Muscle of leg (tissue), 11 donors: Measurements from ENCODE around the gene YDJC. TPM values are rescaled to one million over a fixed set of nuclear protein-coding genes. Genes with fewer than 3 reads are reported as not detected.
"Not testable (repeated sequence)": the region's sequence is repeated elsewhere in the genome, so short reads cannot be mapped to it uniquely, and the experiment has no call there.

Source experiments
- DNase-seq: peaks from one replicate; pipeline ENCODE4 v3.0.0; 2013
- H3K27ac ChIP-seq: one replicate; pipeline ENCODE4 v1.5.1; 2013; ENCODE audit warnings: mild to moderate bottlenecking, low read length, control low read depth
- H3K27me3 ChIP-seq: one replicate; pipeline ENCODE4 v1.6.1; 2013; ENCODE audit warnings: low read length; ENCODE audit not compliant: control insufficient read depth, insufficient read depth
- H3K36me3 ChIP-seq: one replicate; pipeline ENCODE4 v1.6.1; 2013; ENCODE audit warnings: low read length; ENCODE audit not compliant: control insufficient read depth, insufficient read depth
- H3K4me1 ChIP-seq: one replicate; pipeline ENCODE4 v1.6.1; 2013; ENCODE audit warnings: low read length; ENCODE audit not compliant: control insufficient read depth, insufficient read depth
- H3K4me3 ChIP-seq: one replicate; pipeline ENCODE4 v1.5.1; 2013; ENCODE audit warnings: low read length, control low read depth
- H3K9me3 ChIP-seq: replicated peaks from 2 replicates; pipeline ENCODE4 v1.6.1; 2013; ENCODE audit warnings: low read depth, low read length; ENCODE audit not compliant: control insufficient read depth
- WGBS: methylation state at CpG from one replicate; pipeline ENCODE4 v1.1.5; 2013; ENCODE audit warnings: missing lambda C conversion rate; ENCODE audit not compliant: insufficient coverage; 5-methylcytosine and 5-hydroxymethylcytosine counted together
- polyA plus RNA-seq, 8 donors: library from polyadenylated mRNA; unstranded; fragments of 120-200 nt; gene quantifications; one replicate each; pipeline versions ENCODE4 v1.2.1 to v1.2.3, GENCODE V29; 2013; ENCODE audit warnings: inconsistent platforms in 1 of 8, low replicate concordance in 1 of 8; ENCODE audit not compliant: insufficient read length in 8 of 8, insufficient read depth in 1 of 8
- total RNA-seq: library from RNA; stranded (reverse); fragments of 120-200 nt; gene quantifications from one replicate; pipeline ENCODE4 v1.2.4, GENCODE V29; 2013

Gene YDJC
- total and polyA plus RNA-seq, 9 donors = 4.2 to 8.5 (median 5.3) TPM

GRCh38 chr22:21606775-21607174, 23.0 kb downstream of the YDJC start:
- WGBS = 95% methylated on average over 5 of the region's 8 CpGs
- Histone ChIP-seq H3K9me3 (no peaks in the 10 kb centered on the region), H3K4me1 (no peaks in the 10 kb centered on the region)

GRCh38 chr22:21605887-21606564, 23.8 kb downstream of the YDJC start:
- Histone ChIP-seq H3K4me1 (no peaks in the 10 kb centered on the region), H3K4me3 (no peak overlapping the region), H3K27me3 (no peaks in the 10 kb centered on the region), H3K36me3 (peaks cover 9% of the 10 kb centered on the region), H3K27ac (no peak overlapping the region), H3K9me3 (no peaks in the 10 kb centered on the region)
- 80% methylated on average over 2 of the region's 7 CpGs for WGBS
- DNase-seq = no peak

More at GRCh38 chr22:21606775-21607174, 23.0 kb downstream of the YDJC start:
- no peak overlapping the region for H3K4me3 ChIP-seq
- no peak for DNase-seq
- peaks cover 16% of the 10 kb centered on the region for H3K36me3 ChIP-seq
- H3K27ac ChIP-seq = no peak overlapping the region
- no peaks in the 10 kb centered on the region for H3K27me3 ChIP-seq

GRCh38 chr22:21603973-21604372, 25.8 kb downstream of the YDJC start:
- peaks cover 9% of the 10 kb centered on the region for H3K36me3 ChIP-seq
- H3K9me3 ChIP-seq = no peaks in the 10 kb centered on the region
- no peak overlapping the region for H3K4me3 ChIP-seq
- H3K27me3 ChIP-seq = no peaks in the 10 kb centered on the region
- H3K4me1 ChIP-seq = no peaks in the 10 kb centered on the region
- H3K27ac ChIP-seq = no peak overlapping the region
- DNase-seq = no peak
- WGBS = 100% methylated on average over 5 of the region's 9 CpGs

- Histone ChIP-seq H3K27ac (no peak overlapping the region), H3K36me3 (peaks cover 10% of the 10 kb centered on the region), H3K9me3 (no peaks in the 10 kb centered on the region), H3K4me1 (no peaks in the 10 kb centered on the region), H3K27me3 (no peaks in the 10 kb centered on the region), H3K4me3 (no peak overlapping the region)
- DNase-seq = no peak
- WGBS = 94% methylated on average over 5 of the region's 6 CpGs
Observed at GRCh38 chr22:21602579-21602978, 27.2 kb downstream of the YDJC start.

- WGBS = 89% methylated on average over 5 of the region's 6 CpGs
- Histone ChIP-seq H3K4me3 (no peak overlapping the region), H3K4me1 (no peaks in the 10 kb centered on the region), H3K27ac (no peak overlapping the region), H3K9me3 (no peaks in the 10 kb centered on the region), H3K27me3 (no peaks in the 10 kb centered on the region), H3K36me3 (peaks cover 29% of the 10 kb centered on the region)
- DNase-seq = no peak
Observed at GRCh38 chr22:21599053-21599893, 30.5 kb downstream of the YDJC start.

- Histone ChIP-seq H3K27ac (no peak overlapping the region), H3K4me1 (no peaks in the 10 kb centered on the region), H3K36me3 (peaks cover 38% of the 10 kb centered on the region), H3K4me3 (no peak overlapping the region), H3K27me3 (no peaks in the 10 kb centered on the region), H3K9me3 (no peaks in the 10 kb centered on the region)
- no peak for DNase-seq
- WGBS = no CpG with 5 or more reads among the region's 3 CpGs
Observed at GRCh38 chr22:21598302-21598701, 31.5 kb downstream of the YDJC start.

- H3K9me3 ChIP-seq, H3K27me3 ChIP-seq, H3K4me3 ChIP-seq, DNase-seq, H3K4me1 ChIP-seq, H3K27ac ChIP-seq: not testable (repeated sequence)
- peaks cover 40% of the 10 kb centered on the region for H3K36me3 ChIP-seq
- WGBS = 98% methylated on average over 4 of the region's 13 CpGs
Observed at GRCh38 chr22:21596356-21597135, 33.3 kb downstream of the YDJC start.

- Histone ChIP-seq H3K4me1 (peaks cover 14% of the 10 kb centered on the region), H3K27me3 (no peaks in the 10 kb centered on the region), H3K36me3 (peaks cover 46% of the 10 kb centered on the region), H3K4me3 (no peak overlapping the region), H3K9me3 (no peaks in the 10 kb centered on the region), H3K27ac (no peak overlapping the region)
- 96% methylated on average over 3 of the region's 5 CpGs for WGBS
- no peak for DNase-seq
Observed at GRCh38 chr22:21594865-21595452, 34.9 kb downstream of the YDJC start.

- Histone ChIP-seq H3K36me3 (peaks cover 42% of the 10 kb centered on the region), H3K4me3 (no peak overlapping the region), H3K27ac (no peak overlapping the region), H3K27me3 (no peaks in the 10 kb centered on the region), H3K4me1 (peaks cover 14% of the 10 kb centered on the region), H3K9me3 (no peaks in the 10 kb centered on the region)
- DNase-seq = no peak
- 65% methylated on average over 10 of the region's 11 CpGs for WGBS
Observed at GRCh38 chr22:21593406-21594232, 36.2 kb downstream of the YDJC start.
